Hematopoietic multipotent progenitor cell treated with erythropoietin and hydrocortisone succinate and interleukin-3 and kit ligand, for 17 days (in vitro differentiated cells): ENCODE measurements around the gene TIMM44.

Experiments
- DNase-seq: peaks from one replicate; pipeline ENCODE4 v3.0.0-alpha.2; 2015; ENCODE audit warnings: low spot score

Gene TIMM44

GRCh38 chr19:7943444-7944176 lies at the start of gene TIMM44:
TSS of gene TIMM44 (minus strand) at chr19:7943666. CDS start at chr19:7943651, 15 bp downstream.
- DNase-seq = peak; percentile 99

- DNase-seq = no peak
Measured at GRCh38 chr19:7992575-7992974, 49.1 kb upstream of the TIMM44 start.

- DNase-seq = no peak
Measured at GRCh38 chr19:7989071-7989575, 45.7 kb upstream of the TIMM44 start.

- no peak for DNase-seq
Measured at GRCh38 chr19:7988307-7988706, 44.8 kb upstream of the TIMM44 start.

GRCh38 chr19:7987114-7987768 lies 43.8 kb upstream of the TIMM44 start:
- DNase-seq = no peak

- DNase-seq = no peak
Measured at GRCh38 chr19:7986321-7987113, 43.1 kb upstream of the TIMM44 start.

- DNase-seq = no peak
Measured at GRCh38 chr19:7985481-7985911, 42.0 kb upstream of the TIMM44 start.

GRCh38 chr19:7983995-7984837 lies 40.8 kb upstream of the TIMM44 start:
- no peak for DNase-seq

- no peak for DNase-seq
Measured at GRCh38 chr19:7983286-7983950, 40.0 kb upstream of the TIMM44 start.

GRCh38 chr19:7982651-7983099 lies 39.2 kb upstream of the TIMM44 start:
- no peak for DNase-seq

GRCh38 chr19:7982103-7982502 lies 38.6 kb upstream of the TIMM44 start:
- no peak for DNase-seq

GRCh38 chr19:7981661-7982060 lies 38.2 kb upstream of the TIMM44 start:
- DNase-seq = no peak

- DNase-seq = peak; percentile 63
Measured at GRCh38 chr19:7981199-7981598, 37.7 kb upstream of the TIMM44 start.

- DNase-seq = no peak
Measured at GRCh38 chr19:7980635-7981121, 37.2 kb upstream of the TIMM44 start.

- no peak for DNase-seq
Measured at GRCh38 chr19:7980168-7980567, 36.7 kb upstream of the TIMM44 start.

- no peak for DNase-seq
Measured at GRCh38 chr19:7979559-7979958, 36.1 kb upstream of the TIMM44 start.

- no peak for DNase-seq
Measured at GRCh38 chr19:7979011-7979410, 35.5 kb upstream of the TIMM44 start.

GRCh38 chr19:7978179-7978825 lies 34.8 kb upstream of the TIMM44 start:
- DNase-seq = no peak

GRCh38 chr19:7977723-7978040 lies 34.2 kb upstream of the TIMM44 start:
- DNase-seq = no peak

- no peak for DNase-seq
Measured at GRCh38 chr19:7977021-7977722, 33.7 kb upstream of the TIMM44 start.
